ENCODE data around the gene ARHGAP12.
"Not testable (repeated sequence)": the region's sequence is repeated elsewhere in the genome, so short reads cannot be mapped to it uniquely, and the experiment has no call there.

The ARHGAP12 gene

DNA sequence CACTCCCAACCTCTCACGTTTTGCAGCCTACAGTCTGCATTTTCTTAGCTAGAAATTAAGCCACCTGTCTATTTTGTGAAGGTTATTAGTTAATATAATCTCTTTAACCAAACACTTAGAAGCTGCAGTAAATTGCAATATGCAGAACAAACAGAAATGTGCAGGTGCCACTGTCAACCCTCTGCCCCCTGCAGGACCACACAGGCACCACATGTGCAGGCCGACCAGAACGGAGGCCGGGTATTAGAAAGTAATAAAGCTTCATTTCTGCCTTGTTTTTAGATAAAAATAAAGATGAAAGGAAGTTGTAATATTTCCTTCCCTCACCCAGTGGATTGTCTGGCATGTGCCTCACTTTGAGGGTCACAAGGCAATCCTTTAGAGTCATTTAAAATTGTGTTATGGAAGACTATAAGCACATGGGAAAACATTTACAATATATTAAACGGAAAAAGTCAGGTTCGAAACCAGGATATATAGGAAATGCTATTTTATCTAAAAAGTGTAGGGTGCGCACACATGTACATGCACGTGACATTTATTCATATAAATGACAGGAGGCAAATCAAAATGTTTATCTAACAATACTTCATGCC is 158.2 kb downstream of the ARHGAP12 start:
- DNase-seq (ENCODE audit: low read depth in 2 of 2, low spot score in 1 of 2): peak; percentile 24 to 28

- no peak for DNase-seq (ENCODE audit: low read depth in 2 of 2, low spot score in 1 of 2)
These were observed 159.1 kb downstream of the ARHGAP12 start for GRCh38 chr10:31769564-31769963.

GRCh38 chr10:31768935-31769334 is 159.7 kb downstream of the ARHGAP12 start:
- not testable (repeated sequence) for DNase-seq (ENCODE audit: low read depth in 2 of 2, low spot score in 1 of 2)

GRCh38 chr10:31768467-31768866 is 160.2 kb downstream of the ARHGAP12 start:
- no peak for DNase-seq (ENCODE audit: low read depth in 2 of 2, low spot score in 1 of 2)

- no peak for DNase-seq (ENCODE audit: low read depth in 2 of 2, low spot score in 1 of 2)
These were observed 163.1 kb downstream of the ARHGAP12 start for GRCh38 chr10:31765541-31765940.

DNA sequence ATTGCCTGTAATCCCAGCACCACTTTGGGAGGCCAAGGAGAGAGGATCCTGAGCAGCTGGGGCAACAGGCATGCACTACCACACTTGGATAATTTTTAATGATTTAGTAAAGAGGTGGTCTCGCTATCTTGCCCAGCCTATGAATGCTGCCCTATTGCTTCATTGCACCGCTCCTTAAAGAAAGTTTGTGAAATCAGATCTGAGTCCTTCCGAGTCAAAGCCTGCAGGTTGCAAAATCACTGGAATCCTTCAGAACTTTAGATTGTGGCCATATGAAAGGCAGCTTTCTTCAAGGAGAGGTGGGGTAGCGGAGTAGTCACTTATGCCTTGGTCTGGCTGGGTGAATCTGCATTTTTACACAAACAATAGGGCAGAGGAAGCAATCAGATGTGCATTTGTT is 166.3 kb downstream of the ARHGAP12 start:
- no peak for DNase-seq (ENCODE audit: low read depth in 2 of 2, low spot score in 1 of 2)

GRCh38 chr10:31761156-31761555 is 167.5 kb downstream of the ARHGAP12 start:
- no peak for DNase-seq (ENCODE audit: low read depth in 2 of 2, low spot score in 1 of 2)

GRCh38 chr10:31760674-31761081 is 168.0 kb downstream of the ARHGAP12 start:
- DNase-seq (ENCODE audit: low read depth in 2 of 2, low spot score in 1 of 2): no peak

GRCh38 chr10:31759799-31760626 is 168.6 kb downstream of the ARHGAP12 start:
- DNase-seq (ENCODE audit: low read depth in 2 of 2, low spot score in 1 of 2): peak; percentile 86 to 89

DNA sequence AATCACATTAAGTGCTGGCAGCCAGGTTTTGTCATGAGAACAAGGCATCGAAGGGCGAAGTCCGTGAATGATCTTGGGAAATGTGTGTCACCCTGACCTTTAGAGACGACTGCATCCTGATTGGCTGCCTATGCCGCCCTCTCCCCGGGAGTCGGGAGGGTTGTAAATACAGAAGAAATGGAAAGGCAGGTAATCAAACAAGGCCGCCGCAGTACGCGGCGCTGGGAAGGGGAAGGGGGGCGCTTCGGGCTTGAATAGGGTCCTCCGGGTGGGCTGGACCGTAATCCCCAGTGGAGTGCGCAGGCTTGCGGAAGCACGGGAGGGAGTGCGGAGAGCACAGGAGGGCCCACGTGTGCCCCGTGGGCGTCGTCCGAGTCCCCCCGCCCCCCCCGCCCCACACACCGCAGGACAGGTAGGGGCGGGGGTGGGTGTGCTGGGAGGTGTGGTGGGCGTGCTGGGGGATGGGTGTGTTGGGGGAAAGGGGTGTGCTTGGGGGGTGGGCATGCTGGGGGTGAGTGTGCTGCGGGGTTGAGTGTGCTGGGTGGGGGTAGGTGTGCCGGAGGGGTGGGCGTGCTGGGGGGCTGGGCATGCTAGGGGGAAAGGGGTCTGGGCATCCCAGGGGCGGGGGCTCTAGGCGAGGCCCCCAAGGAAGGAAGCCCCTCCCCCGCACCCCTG is 169.4 kb downstream of the ARHGAP12 start:
- peak in 1 of 2 donors; percentile 20 for DNase-seq (ENCODE audit: low read depth in 2 of 2, low spot score in 1 of 2)

GRCh38 chr10:31758495-31758894 is 170.1 kb downstream of the ARHGAP12 start:
- no peak for DNase-seq (ENCODE audit: low read depth in 2 of 2, low spot score in 1 of 2)

DNA sequence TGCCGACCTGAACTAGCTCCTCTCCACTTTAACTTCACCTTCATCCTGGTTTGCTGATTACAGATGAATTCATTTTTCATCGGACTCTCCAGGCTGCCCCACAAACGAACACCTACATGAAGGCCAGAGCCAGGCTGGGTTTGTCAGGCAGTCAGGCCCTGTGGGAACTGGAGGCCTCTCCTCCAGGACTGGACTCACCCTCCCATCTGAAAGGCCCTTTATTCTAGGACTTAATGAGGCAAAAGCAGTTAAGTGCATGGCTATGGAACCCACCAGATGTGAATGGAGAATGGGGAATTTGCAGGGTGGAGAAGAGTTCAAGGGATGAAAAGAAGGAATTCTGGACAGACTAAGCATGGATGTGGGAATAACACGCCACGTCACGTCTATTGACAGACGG is 170.8 kb downstream of the ARHGAP12 start:
- DNase-seq (ENCODE audit: low read depth in 2 of 2, low spot score in 1 of 2): no peak

GRCh38 chr10:31757386-31757791 is 171.2 kb downstream of the ARHGAP12 start:
- no peak for DNase-seq (ENCODE audit: low read depth in 2 of 2, low spot score in 1 of 2)

DNA sequence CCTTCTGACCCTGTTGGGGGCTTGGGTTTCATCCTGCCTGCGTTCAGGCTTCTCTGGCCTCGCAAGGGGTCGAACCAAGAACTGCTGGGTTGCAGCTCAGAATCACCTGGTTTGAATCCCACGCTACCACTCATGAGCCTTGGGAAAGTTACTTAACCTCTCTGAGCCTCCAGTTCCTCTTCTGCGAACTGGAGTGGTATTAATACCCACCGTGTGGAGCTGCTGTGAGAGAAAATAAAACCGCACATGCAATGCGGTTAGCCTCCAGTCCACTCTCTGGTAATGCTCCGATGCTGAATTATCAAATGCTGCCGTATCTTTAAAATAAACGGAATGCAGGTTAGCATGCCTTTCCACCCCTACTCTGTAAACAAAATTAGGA is 171.9 kb downstream of the ARHGAP12 start:
- DNase-seq (ENCODE audit: low read depth in 2 of 2, low spot score in 1 of 2): no peak

DNA sequence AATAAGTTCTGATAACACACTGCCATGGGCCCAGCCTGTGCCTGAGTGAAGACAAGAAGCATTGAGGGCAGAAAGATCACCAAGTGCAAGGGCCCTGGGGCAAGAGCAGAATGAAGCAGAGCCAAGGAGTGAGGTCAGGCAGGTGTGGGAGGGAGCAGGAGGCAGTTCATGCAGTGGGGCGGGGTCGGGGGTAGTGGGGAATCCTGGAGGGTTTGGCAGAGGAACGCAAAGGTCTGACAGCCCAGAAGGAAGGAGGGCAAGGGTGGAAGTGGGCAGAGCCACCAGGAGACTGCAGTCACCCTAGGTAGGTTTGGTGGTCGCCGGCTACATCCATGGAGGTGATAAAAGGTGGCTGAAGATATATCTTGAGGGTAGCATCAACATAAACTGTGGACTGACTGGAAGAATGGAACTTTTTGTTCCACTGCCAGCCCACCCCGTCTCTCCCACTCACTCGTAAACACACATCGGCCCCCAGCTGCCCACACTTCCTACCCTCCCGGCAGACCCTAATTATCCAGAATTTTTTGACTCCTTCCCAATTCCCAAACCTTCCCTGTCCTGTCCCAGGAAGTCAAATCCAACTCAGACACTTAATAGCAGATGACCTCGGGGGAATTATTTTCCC is 172.4 kb downstream of the ARHGAP12 start:
- DNase-seq (ENCODE audit: low read depth in 2 of 2, low spot score in 1 of 2): no peak
